ENCODE results near the gene IMMP2L. TPM values are rescaled to one million over a fixed set of nuclear protein-coding genes. Genes with fewer than 3 reads are reported as not detected.

The IMMP2L gene
- total and polyA plus RNA-seq, 2 donors (not counting 3 experiments of a cell fraction or from before 2014, with no cell fraction given): 9.9 to 11.8 TPM

- CTCF ChIA-PET: no interaction called here
- Histone ChIP-seq H4K20me1 (replicated peaks; ENCODE audit: control insufficient read depth, extremely low read depth, insufficient read depth, low read length) (no peaks in the 10 kb centered on the region), H3K9ac (replicated peaks; ENCODE audit: extremely low read depth, insufficient read depth, low read length) (no peak overlapping the region), H3K4me1 (ENCODE audit: control insufficient read depth, extremely low read depth, insufficient read depth, low read length) (no peaks in the 10 kb centered on the region), H2AFZ (ENCODE audit: low read depth, low read length) (no peak overlapping the region), H3K4me2 (ENCODE audit: insufficient read depth, low read length) (no peak overlapping the region), H3K27me3 (ENCODE audit: control insufficient read depth in 2 of 2, insufficient read depth in 2 of 2, low read length in 2 of 2) (no peaks in the 10 kb centered on the region), H3K27ac (ENCODE audit: insufficient read depth, low read depth, low read length) (no peak overlapping the region), H3K36me3 (ENCODE audit: control insufficient read depth in 2 of 2, extremely low read depth in 1 of 2, insufficient read depth in 2 of 2, low read length in 2 of 2) (no peaks in the 10 kb centered on the region), H3K9me1 (replicated peaks; ENCODE audit: control insufficient read depth, extremely low read depth, insufficient read depth, low read length) (no peaks in the 10 kb centered on the region), H3K79me2 (ENCODE audit: control insufficient read depth, insufficient read depth, low read length) (no peaks in the 10 kb centered on the region), H3K4me3 (replicated peaks in 1 of 3; ENCODE audit: insufficient read depth in 1 of 3, low read depth in 1 of 3, low read length in 3 of 3) (no peak overlapping the region), H3K9me3 (replicated peaks; ENCODE audit: control insufficient read depth, insufficient read depth, low read length) (no peaks in the 10 kb centered on the region)
- FAIRE-seq (no peak), DNase-seq (ENCODE audit: low read depth, low spot score) (no peak)
- POLR2A ChIA-PET: no interaction called here
- BruUV-seq (replicated peaks): no TSS peak
- no peak for TF ChIP-seq MAX (IDR thresholded peaks at IDR 0.05; ENCODE audit: insufficient read depth, insufficient read length)
- TF ChIP-seq MYC (IDR thresholded peaks at IDR 0.05; ENCODE audit: low read depth, low read length): no peak
- no peak for TF ChIP-seq GATA2 (IDR thresholded peaks at IDR 0.05; ENCODE audit: insufficient read depth, insufficient read length, low read depth, low read length)
- TF ChIP-seq POLR2AphosphoS5 (IDR thresholded peaks at IDR 0.05; ENCODE audit: insufficient read depth, low read depth, low read length): no peak
- dilution Hi-C loops (cut with MboI; ENCODE audit: extremely low pct_ligation_motif_present, low sequenced_read_pairs) (no loop called here), intact Hi-C loops (cut with micrococcal nuclease) (no loop called here)
Measured at GRCh38 chr7:111050875-111051416, 511.3 kb downstream of the IMMP2L start.

GRCh38 chr7:111049971-111050680 is 512.2 kb downstream of the IMMP2L start:
- dilution Hi-C loops (cut with MboI; ENCODE audit: extremely low pct_ligation_motif_present, low sequenced_read_pairs) (no loop called here), intact Hi-C loops (cut with micrococcal nuclease) (no loop called here)
- H3K79me2 ChIP-seq (ENCODE audit: control insufficient read depth, insufficient read depth, low read length): no peaks in the 10 kb centered on the region
- H3K27me3 ChIP-seq (ENCODE audit: control insufficient read depth in 2 of 2, insufficient read depth in 2 of 2, low read length in 2 of 2): no peaks in the 10 kb centered on the region
- TF ChIP-seq MYC (IDR thresholded peaks at IDR 0.05; ENCODE audit: low read depth, low read length): no peak
- TF ChIP-seq GATA2 (IDR thresholded peaks at IDR 0.05; ENCODE audit: insufficient read depth, insufficient read length, low read depth, low read length): no peak
- TF ChIP-seq MAX (IDR thresholded peaks at IDR 0.05; ENCODE audit: insufficient read depth, insufficient read length): no peak
- TF ChIP-seq POLR2AphosphoS5 (IDR thresholded peaks at IDR 0.05; ENCODE audit: insufficient read depth, low read depth, low read length): no peak
- TF ChIP-seq FOS (IDR thresholded peaks at IDR 0.05; ENCODE audit: borderline replicate concordance, insufficient read depth, low read length): no peak
- TF ChIP-seq CTCF (IDR thresholded peaks at IDR 0.05; ENCODE audit: extremely low read depth in 1 of 2, insufficient read depth in 1 of 2, low read depth in 1 of 2, low read length in 2 of 2): no peak
- no peak for TF ChIP-seq EZH2 (IDR thresholded peaks at IDR 0.05; ENCODE audit: borderline replicate concordance, low read depth, low read length, severe bottlenecking)
- TF ChIP-seq POLR2A (IDR thresholded peaks at IDR 0.05; ENCODE audit: low read depth, low read length): no peak
- TF ChIP-seq JUN (IDR thresholded peaks at IDR 0.05; ENCODE audit: borderline replicate concordance, insufficient read depth, insufficient read length, low read depth): no peak
- H3K27ac ChIP-seq (ENCODE audit: insufficient read depth, low read depth, low read length): no peak overlapping the region
- H2AFZ ChIP-seq (ENCODE audit: low read depth, low read length): no peak overlapping the region
- no peaks in the 10 kb centered on the region for H3K9me1 ChIP-seq (replicated peaks; ENCODE audit: control insufficient read depth, extremely low read depth, insufficient read depth, low read length)
- FAIRE-seq (no peak), DNase-seq (ENCODE audit: low read depth, low spot score) (no peak)
- POLR2A ChIA-PET: no interaction called here
- CTCF ChIA-PET: interaction anchor here (1.0 kb wide), 1 partner anchor 10 kb away, joined by 3 read pairs; no protein-coding TSS in a partner anchor
- BruUV-seq (replicated peaks): no TSS peak
- H3K36me3 ChIP-seq (ENCODE audit: control insufficient read depth in 2 of 2, extremely low read depth in 1 of 2, insufficient read depth in 2 of 2, low read length in 2 of 2): no peaks in the 10 kb centered on the region
- H4K20me1 ChIP-seq (replicated peaks; ENCODE audit: control insufficient read depth, extremely low read depth, insufficient read depth, low read length): no peaks in the 10 kb centered on the region
- no peaks in the 10 kb centered on the region for H3K9me3 ChIP-seq (replicated peaks; ENCODE audit: control insufficient read depth, insufficient read depth, low read length)
- no peak overlapping the region for H3K4me2 ChIP-seq (ENCODE audit: insufficient read depth, low read length)
- H3K9ac ChIP-seq (replicated peaks; ENCODE audit: extremely low read depth, insufficient read depth, low read length): no peak overlapping the region
- H3K4me3 ChIP-seq (replicated peaks in 1 of 3; ENCODE audit: insufficient read depth in 1 of 3, low read depth in 1 of 3, low read length in 3 of 3): no peak overlapping the region
- H3K4me1 ChIP-seq (ENCODE audit: control insufficient read depth, extremely low read depth, insufficient read depth, low read length): no peaks in the 10 kb centered on the region
